HEK293 (cell line): Measurements from ENCODE around the gene NECAP2.

ENCODE experiments used
- CTCF ChIP-seq: fragments of 450-650 bp; formaldehyde crosslinking; IDR thresholded peaks from 2 replicates; pipeline ENCODE4 v1.5.1; 2016; ENCODE audit warnings: missing biosample characterization, missing genetic modification characterization
- KLF16 ChIP-seq: fragments of 450-650 bp; formaldehyde crosslinking; IDR thresholded peaks from 2 replicates; pipeline ENCODE4 v1.5.1; 2017; ENCODE audit warnings: missing biosample characterization, missing genetic modification characterization
- KLF8 ChIP-seq: fragments of 450-650 bp; formaldehyde crosslinking; IDR thresholded peaks from 2 replicates; pipeline ENCODE4 v1.5.1; 2016; ENCODE audit warnings: missing biosample characterization, missing genetic modification characterization
- MZF1 ChIP-seq: fragments of 450-650 bp; formaldehyde crosslinking; IDR thresholded peaks from 2 replicates; pipeline ENCODE4 v1.5.1; 2017; ENCODE audit warnings: missing biosample characterization, missing genetic modification characterization, borderline replicate concordance
- SCRT1 ChIP-seq: fragments of 450-650 bp; formaldehyde crosslinking; IDR thresholded peaks from 2 replicates; pipeline ENCODE4 v1.5.1; 2016; ENCODE audit warnings: missing biosample characterization, missing genetic modification characterization, borderline replicate concordance
- SP2 ChIP-seq: fragments of 450-650 bp; formaldehyde crosslinking; IDR thresholded peaks from 2 replicates; pipeline ENCODE4 v1.5.1; 2016; ENCODE audit warnings: missing biosample characterization, missing genetic modification characterization
- ZBTB1 ChIP-seq: fragments of 450-650 bp; formaldehyde crosslinking; IDR thresholded peaks from 2 replicates; pipeline ENCODE4 v1.5.1; 2016; ENCODE audit warnings: missing biosample characterization, missing genetic modification characterization
- ZBTB6 ChIP-seq: fragments of 450-650 bp; formaldehyde crosslinking; IDR thresholded peaks from 2 replicates; pipeline ENCODE4 v1.5.1; 2017; ENCODE audit warnings: missing biosample characterization, missing genetic modification characterization
- ZBTB7A ChIP-seq: fragments of 450-650 bp; formaldehyde crosslinking; IDR thresholded peaks from 2 replicates; pipeline ENCODE4 v1.5.1; 2016; ENCODE audit warnings: low read depth, missing biosample characterization, missing genetic modification characterization
- ZBTB8A ChIP-seq: fragments of 450-650 bp; formaldehyde crosslinking; IDR thresholded peaks from 2 replicates; pipeline ENCODE4 v1.5.1; 2016; ENCODE audit warnings: missing biosample characterization, missing genetic modification characterization
- ZFP37 ChIP-seq: fragments of 450-650 bp; formaldehyde crosslinking; IDR thresholded peaks from 2 replicates; pipeline ENCODE4 v1.5.1; 2016; ENCODE audit warnings: missing biosample characterization, missing genetic modification characterization
- ZNF112 ChIP-seq: fragments of 450-650 bp; formaldehyde crosslinking; IDR thresholded peaks from 2 replicates; pipeline ENCODE4 v1.5.0; 2017; ENCODE audit warnings: missing biosample characterization, missing genetic modification characterization
- ZNF292 ChIP-seq: fragments of 450-650 bp; formaldehyde crosslinking; IDR thresholded peaks from 2 replicates; pipeline ENCODE4 v1.5.1; 2016; ENCODE audit warnings: low read depth, missing biosample characterization, missing genetic modification characterization, borderline replicate concordance
- ZNF366 ChIP-seq: fragments of 450-650 bp; formaldehyde crosslinking; conservative IDR thresholded peaks from 2 replicates; pipeline ENCODE4 v1.5.1; 2016; ENCODE audit warnings: missing biosample characterization, missing genetic modification characterization
- ZNF37A ChIP-seq: fragments of 450-650 bp; IDR thresholded peaks from 2 replicates; pipeline ENCODE4 v1.5.1; 2018; ENCODE audit warnings: missing biosample characterization, missing genetic modification characterization
- ZNF423 ChIP-seq: fragments of 450-650 bp; formaldehyde crosslinking; IDR thresholded peaks from 2 replicates; pipeline ENCODE4 v1.5.1; 2016; ENCODE audit warnings: missing biosample characterization, missing genetic modification characterization
- ZNF449 ChIP-seq: fragments of 450-650 bp; formaldehyde crosslinking; IDR thresholded peaks from 2 replicates; pipeline ENCODE4 v1.5.1; 2017; ENCODE audit warnings: missing biosample characterization, mild to moderate bottlenecking, missing genetic modification characterization, moderate library complexity
- ZNF473 ChIP-seq: fragments of 450-650 bp; formaldehyde crosslinking; IDR thresholded peaks from 2 replicates; pipeline ENCODE4 v1.5.1; 2017; ENCODE audit warnings: missing biosample characterization, missing genetic modification characterization
- ZNF580 ChIP-seq: fragments of 450-650 bp; formaldehyde crosslinking; IDR thresholded peaks from 2 replicates; pipeline ENCODE4 v1.5.1; 2016; ENCODE audit warnings: missing biosample characterization, missing genetic modification characterization
- ZNF629 ChIP-seq: fragments of 450-650 bp; formaldehyde crosslinking; IDR thresholded peaks from 2 replicates; pipeline ENCODE4 v1.5.1; 2017; ENCODE audit warnings: missing biosample characterization, missing genetic modification characterization
- ZNF660 ChIP-seq: fragments of 450-650 bp; IDR thresholded peaks from 2 replicates; pipeline ENCODE4 v1.5.1; 2018; ENCODE audit warnings: missing biosample characterization, mild to moderate bottlenecking, missing genetic modification characterization
- ZNF768 ChIP-seq: fragments of 450-650 bp; formaldehyde crosslinking; IDR thresholded peaks from 2 replicates; pipeline ENCODE4 v1.5.1; 2018; ENCODE audit warnings: missing biosample characterization, mild to moderate bottlenecking, missing genetic modification characterization
- ZNF843 ChIP-seq: fragments of 450-650 bp; formaldehyde crosslinking; IDR thresholded peaks from 2 replicates; pipeline ENCODE4 v1.5.1; 2016; ENCODE audit warnings: missing biosample characterization, missing genetic modification characterization
- TF ChIP-seq, protein P1 (sequence below): fragments of 450-650 bp; formaldehyde crosslinking; IDR thresholded peaks from 2 replicates; pipeline ENCODE4 v1.5.1; 2016; ENCODE audit warnings: missing biosample characterization, missing genetic modification characterization, borderline replicate concordance
- TF ChIP-seq, protein P2 (sequence below): fragments of 450-650 bp; formaldehyde crosslinking; IDR thresholded peaks from 2 replicates; pipeline ENCODE4 v1.5.1; 2016; ENCODE audit warnings: missing biosample characterization, missing genetic modification characterization
- TF ChIP-seq, protein P3 (sequence below): fragments of 450-650 bp; formaldehyde crosslinking; IDR thresholded peaks from 2 replicates; pipeline ENCODE4 v1.5.1; 2017; ENCODE audit warnings: missing biosample characterization, missing genetic modification characterization

The NECAP2 gene

DNA sequence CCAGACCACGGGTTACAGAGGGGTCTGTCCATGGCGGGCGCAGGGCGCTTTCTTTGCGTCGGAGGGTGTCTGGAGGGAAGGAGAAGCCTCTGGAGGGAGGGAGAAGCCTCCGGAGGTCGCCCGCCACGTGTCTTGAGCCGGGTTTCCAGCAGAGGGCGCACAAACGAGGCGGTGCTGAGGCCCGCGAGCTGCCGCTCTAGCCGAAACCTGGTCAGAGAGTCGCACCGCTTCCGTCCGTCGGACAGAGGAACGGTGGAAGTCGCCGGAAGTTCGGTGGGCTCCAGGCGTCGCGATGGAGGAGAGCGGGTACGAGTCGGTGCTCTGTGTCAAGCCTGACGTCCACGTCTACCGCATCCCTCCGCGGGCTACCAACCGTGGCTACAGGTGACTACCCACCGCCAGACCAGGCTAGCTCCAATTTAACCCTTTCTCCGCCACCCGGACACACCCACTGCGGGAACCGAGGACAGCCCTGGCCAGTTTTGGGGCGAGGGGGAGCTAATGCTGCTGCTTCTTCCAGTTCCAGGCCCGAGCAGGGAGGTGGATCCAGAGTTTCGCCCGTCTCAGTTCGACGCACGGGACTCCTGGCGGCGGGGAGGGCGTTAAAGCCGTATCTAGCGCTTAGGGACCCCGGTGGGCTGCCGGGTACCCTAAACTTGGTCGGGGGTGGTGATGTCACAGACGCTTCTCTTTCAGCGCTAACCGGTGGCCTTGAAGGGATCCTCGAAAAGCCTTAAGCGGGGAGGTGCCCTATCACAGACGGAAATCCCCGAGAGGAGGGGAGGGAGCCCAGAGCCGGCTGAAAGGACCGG is at the start of gene NECAP2 (continued):
- TF ChIP-seq ZNF449 (tag by site-specific recombination) (0 out of 2 replicates have a peak, but pooled peaks have one; percentile 26), SP2 (tag by site-specific recombination) (peak; percentile 75), ZNF843 (peak; percentile 79), ZNF660 (tag by site-specific recombination) (peak; percentile 97), ZBTB6 (tag by site-specific recombination) (peak; percentile 89), MZF1 (no peak), ZNF768 (no peak), ZNF37A (no peak), KLF16 (tag by site-specific recombination) (peak; percentile 75), ZBTB1 (tag by site-specific recombination) (no peak), ZNF366 (tag by site-specific recombination) (peak; percentile 89), ZNF473 (tag by site-specific recombination) (no peak), CTCF (tag by site-specific recombination) (peak; percentile 99), ZNF292 (tag by site-specific recombination) (no peak), ZBTB8A (peak; percentile 92), ZNF629 (tag by site-specific recombination) (peak; percentile 91), ZNF423 (no peak), ZBTB7A (tag by site-specific recombination) (peak; percentile 83), KLF8 (peak; percentile 91), SCRT1 (tag by site-specific recombination) (0 out of 2 replicates have a peak, but pooled peaks have one; percentile 11), ZFP37 (tag by site-specific recombination) (0 out of 2 replicates have a peak, but pooled peaks have one; percentile 88), ZNF580 (peak; percentile 65; the same call in 1 of the 2 replicates), ZNF112 (tag by site-specific recombination) (no peak)
- TF ChIP-seq, protein P1, sequence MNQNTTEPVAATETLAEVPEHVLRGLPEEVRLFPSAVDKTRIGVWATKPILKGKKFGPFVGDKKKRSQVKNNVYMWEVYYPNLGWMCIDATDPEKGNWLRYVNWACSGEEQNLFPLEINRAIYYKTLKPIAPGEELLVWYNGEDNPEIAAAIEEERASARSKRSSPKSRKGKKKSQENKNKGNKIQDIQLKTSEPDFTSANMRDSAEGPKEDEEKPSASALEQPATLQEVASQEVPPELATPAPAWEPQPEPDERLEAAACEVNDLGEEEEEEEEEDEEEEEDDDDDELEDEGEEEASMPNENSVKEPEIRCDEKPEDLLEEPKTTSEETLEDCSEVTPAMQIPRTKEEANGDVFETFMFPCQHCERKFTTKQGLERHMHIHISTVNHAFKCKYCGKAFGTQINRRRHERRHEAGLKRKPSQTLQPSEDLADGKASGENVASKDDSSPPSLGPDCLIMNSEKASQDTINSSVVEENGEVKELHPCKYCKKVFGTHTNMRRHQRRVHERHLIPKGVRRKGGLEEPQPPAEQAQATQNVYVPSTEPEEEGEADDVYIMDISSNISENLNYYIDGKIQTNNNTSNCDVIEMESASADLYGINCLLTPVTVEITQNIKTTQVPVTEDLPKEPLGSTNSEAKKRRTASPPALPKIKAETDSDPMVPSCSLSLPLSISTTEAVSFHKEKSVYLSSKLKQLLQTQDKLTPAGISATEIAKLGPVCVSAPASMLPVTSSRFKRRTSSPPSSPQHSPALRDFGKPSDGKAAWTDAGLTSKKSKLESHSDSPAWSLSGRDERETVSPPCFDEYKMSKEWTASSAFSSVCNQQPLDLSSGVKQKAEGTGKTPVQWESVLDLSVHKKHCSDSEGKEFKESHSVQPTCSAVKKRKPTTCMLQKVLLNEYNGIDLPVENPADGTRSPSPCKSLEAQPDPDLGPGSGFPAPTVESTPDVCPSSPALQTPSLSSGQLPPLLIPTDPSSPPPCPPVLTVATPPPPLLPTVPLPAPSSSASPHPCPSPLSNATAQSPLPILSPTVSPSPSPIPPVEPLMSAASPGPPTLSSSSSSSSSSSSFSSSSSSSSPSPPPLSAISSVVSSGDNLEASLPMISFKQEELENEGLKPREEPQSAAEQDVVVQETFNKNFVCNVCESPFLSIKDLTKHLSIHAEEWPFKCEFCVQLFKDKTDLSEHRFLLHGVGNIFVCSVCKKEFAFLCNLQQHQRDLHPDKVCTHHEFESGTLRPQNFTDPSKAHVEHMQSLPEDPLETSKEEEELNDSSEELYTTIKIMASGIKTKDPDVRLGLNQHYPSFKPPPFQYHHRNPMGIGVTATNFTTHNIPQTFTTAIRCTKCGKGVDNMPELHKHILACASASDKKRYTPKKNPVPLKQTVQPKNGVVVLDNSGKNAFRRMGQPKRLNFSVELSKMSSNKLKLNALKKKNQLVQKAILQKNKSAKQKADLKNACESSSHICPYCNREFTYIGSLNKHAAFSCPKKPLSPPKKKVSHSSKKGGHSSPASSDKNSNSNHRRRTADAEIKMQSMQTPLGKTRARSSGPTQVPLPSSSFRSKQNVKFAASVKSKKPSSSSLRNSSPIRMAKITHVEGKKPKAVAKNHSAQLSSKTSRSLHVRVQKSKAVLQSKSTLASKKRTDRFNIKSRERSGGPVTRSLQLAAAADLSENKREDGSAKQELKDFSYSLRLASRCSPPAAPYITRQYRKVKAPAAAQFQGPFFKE (tag by site-specific recombination) = 0 out of 2 replicates have a peak, but pooled peaks have one; percentile 42
- TF ChIP-seq, protein P2, sequence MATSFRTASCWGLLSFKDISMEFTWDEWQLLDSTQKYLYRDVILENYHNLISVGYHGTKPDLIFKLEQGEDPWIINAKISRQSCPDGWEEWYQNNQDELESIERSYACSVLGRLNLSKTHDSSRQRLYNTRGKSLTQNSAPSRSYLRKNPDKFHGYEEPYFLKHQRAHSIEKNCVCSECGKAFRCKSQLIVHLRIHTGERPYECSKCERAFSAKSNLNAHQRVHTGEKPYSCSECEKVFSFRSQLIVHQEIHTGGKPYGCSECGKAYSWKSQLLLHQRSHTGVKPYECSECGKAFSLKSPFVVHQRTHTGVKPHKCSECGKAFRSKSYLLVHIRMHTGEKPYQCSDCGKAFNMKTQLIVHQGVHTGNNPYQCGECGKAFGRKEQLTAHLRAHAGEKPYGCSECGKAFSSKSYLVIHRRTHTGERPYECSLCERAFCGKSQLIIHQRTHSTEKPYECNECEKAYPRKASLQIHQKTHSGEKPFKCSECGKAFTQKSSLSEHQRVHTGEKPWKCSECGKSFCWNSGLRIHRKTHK = no peak
- TF ChIP-seq, protein P3, sequence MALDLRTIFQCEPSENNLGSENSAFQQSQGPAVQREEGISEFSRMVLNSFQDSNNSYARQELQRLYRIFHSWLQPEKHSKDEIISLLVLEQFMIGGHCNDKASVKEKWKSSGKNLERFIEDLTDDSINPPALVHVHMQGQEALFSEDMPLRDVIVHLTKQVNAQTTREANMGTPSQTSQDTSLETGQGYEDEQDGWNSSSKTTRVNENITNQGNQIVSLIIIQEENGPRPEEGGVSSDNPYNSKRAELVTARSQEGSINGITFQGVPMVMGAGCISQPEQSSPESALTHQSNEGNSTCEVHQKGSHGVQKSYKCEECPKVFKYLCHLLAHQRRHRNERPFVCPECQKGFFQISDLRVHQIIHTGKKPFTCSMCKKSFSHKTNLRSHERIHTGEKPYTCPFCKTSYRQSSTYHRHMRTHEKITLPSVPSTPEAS (tag by site-specific recombination) = 0 out of 2 replicates have a peak, but pooled peaks have one; percentile 41
